H1 (cell line): ENCODE data around the gene TUG1. TPM values are rescaled to one million over a fixed set of nuclear protein-coding genes. Genes with fewer than 3 reads are reported as not detected.

ENCODE experiments used
- CTCF ChIA-PET: fragments of 300-600 bp; sonication (Branson Sonifier 250); formaldehyde crosslinking; loops from one replicate; lab custom pipeline; 2021; ENCODE audit not compliant: partially characterized antibody; lab: Charles Lee
- POLR2A ChIA-PET: fragments of 300-600 bp; sonication (Branson Sonifier 250); formaldehyde crosslinking; loops from one replicate; lab custom pipeline; 2021; ENCODE audit warnings: inconsistent platforms; ENCODE audit not compliant: partially characterized antibody; lab: Charles Lee
- DNase-seq, 2 experiments: peaks; one replicate each; pipeline versions ENCODE4 v3.0.0 to v3.0.0-alpha.2; 2010 to 2022; ENCODE audit warnings: low spot score in 2 of 2, low read depth in 1 of 2, mixed read lengths in 1 of 2
- FAIRE-seq: peaks from 2 replicates; lab custom pipeline; 2011; peaks lifted over from hg19 to GRCh38; lab: Jason Lieb, UNC
- H2AFZ ChIP-seq: 2 replicates; pipeline ENCODE4 v1.8.1; 2012; ENCODE audit warnings: low read length, inconsistent platforms
- H2AK5ac ChIP-seq: 2 replicates; pipeline ENCODE4 v1.6.1; 2013; ENCODE audit warnings: low read depth, low read length
- H2BK120ac ChIP-seq: replicated peaks from 2 replicates; pipeline ENCODE3; 2013; ENCODE audit warnings: low read depth, low read length, inconsistent platforms
- H2BK12ac ChIP-seq: 2 replicates; pipeline ENCODE4 v1.6.1; 2013; ENCODE audit warnings: low read depth, low read length
- H2BK15ac ChIP-seq: 2 replicates; pipeline ENCODE4 v1.6.1; 2013; ENCODE audit warnings: low read length
- H2BK20ac ChIP-seq: 2 replicates; pipeline ENCODE4 v1.6.1; 2013; ENCODE audit warnings: low read length
- H2BK5ac ChIP-seq: 2 replicates; pipeline ENCODE4 v1.6.1; 2013; ENCODE audit warnings: low read depth, low read length
- H3K14ac ChIP-seq: 2 replicates; pipeline ENCODE4 v1.6.1; 2013; ENCODE audit warnings: inconsistent platforms; ENCODE audit not compliant: insufficient read length
- H3K18ac ChIP-seq: 2 replicates; pipeline ENCODE4 v1.6.1; 2013; ENCODE audit warnings: low read length; ENCODE audit errors: extremely low read depth
- H3K23ac ChIP-seq: 2 replicates; pipeline ENCODE4 v1.6.1; 2013; ENCODE audit warnings: inconsistent platforms; ENCODE audit not compliant: insufficient read length
- H3K23me2 ChIP-seq: 2 replicates; pipeline ENCODE4 v1.6.1; 2013; ENCODE audit warnings: low read depth, low read length
- H3K27ac ChIP-seq: 2 replicates; pipeline ENCODE4 v1.6.1; 2011; ENCODE audit warnings: low read depth, low read length, inconsistent platforms
- H3K27me3 ChIP-seq, 4 experiments: replicated peaks in 1 of 4; 1 replicate in 1 of 4; 2 replicates in 3 of 4; pipeline versions ENCODE4 v1.6.1 to v1.8.1; 2011 to 2013; ENCODE audit warnings: low read length in 3 of 4, mild to moderate bottlenecking in 3 of 4, inconsistent platforms in 2 of 4, mixed read lengths in 2 of 4, moderate library complexity in 1 of 4; ENCODE audit not compliant: control insufficient read depth in 3 of 4, insufficient read depth in 3 of 4; ENCODE audit errors: extremely low read depth in 1 of 4
- H3K36me3 ChIP-seq, 4 experiments: 2 replicates each; pipeline versions ENCODE4 v1.6.1 to v1.8.1; 2011 to 2013; ENCODE audit warnings: mild to moderate bottlenecking in 4 of 4, low read length in 3 of 4, moderate library complexity in 2 of 4, control low read depth in 1 of 4, inconsistent platforms in 1 of 4; ENCODE audit not compliant: insufficient read depth in 4 of 4, control insufficient read depth in 2 of 4
- H3K4ac ChIP-seq: replicated peaks from 2 replicates; pipeline ENCODE3; 2013; ENCODE audit warnings: low read length, low read depth, mixed read lengths, inconsistent platforms; ENCODE audit not compliant: insufficient read length
- H3K4me1 ChIP-seq, 4 experiments: replicated peaks in 1 of 4; 1 replicate in 1 of 4; 2 replicates in 3 of 4; pipeline versions ENCODE4 v1.6.1 to v1.8.1; 2011 to 2013; ENCODE audit warnings: low read length in 3 of 4, inconsistent platforms in 2 of 4, mixed read lengths in 1 of 4; ENCODE audit not compliant: insufficient read depth in 4 of 4, control insufficient read depth in 3 of 4
- H3K4me2 ChIP-seq, 2 experiments: 2 replicates each; pipeline versions ENCODE4 v1.6.1 to v1.8.1; 2011 to 2013; ENCODE audit warnings: low read depth in 2 of 2, low read length in 2 of 2, control low read depth in 1 of 2, inconsistent platforms in 1 of 2, mild to moderate bottlenecking in 1 of 2; ENCODE audit not compliant: insufficient read depth in 1 of 2
- H3K4me3 ChIP-seq, 4 experiments: fragments of 200-600, 300-600 bp in 1 of 4; sonication (generic), shearing (Covaris generic), sonication (Bioruptor Twin) in 1 of 4; 2 replicates each; pipeline versions ENCODE4 v1.5.1 to v1.8.1; 2011 to 2016; ENCODE audit warnings: low read length in 4 of 4, low read depth in 3 of 4, control low read depth in 2 of 4, inconsistent platforms in 2 of 4, mild to moderate bottlenecking in 2 of 4, mixed read lengths in 1 of 4, moderate library complexity in 1 of 4; ENCODE audit not compliant: insufficient read depth in 2 of 4; ENCODE audit errors: extremely low read depth in 1 of 4
- H3K56ac ChIP-seq: replicated peaks from 2 replicates; pipeline ENCODE3; 2013; ENCODE audit warnings: low read depth, mild to moderate bottlenecking, mixed read lengths, low read length, inconsistent platforms; ENCODE audit not compliant: insufficient read length
- H3K79me1 ChIP-seq: 2 replicates; pipeline ENCODE4 v1.6.1; 2013; ENCODE audit warnings: low read depth, low read length, control low read depth
- H3K79me2 ChIP-seq, 2 experiments: 2 replicates each; pipeline versions ENCODE4 v1.6.1 to v1.8.1; 2012 to 2013; ENCODE audit warnings: low read length in 2 of 2, mild to moderate bottlenecking in 2 of 2, inconsistent platforms in 1 of 2; ENCODE audit not compliant: insufficient read depth in 2 of 2, control insufficient read depth in 1 of 2
- H3K9ac ChIP-seq, 4 experiments: replicated peaks in 1 of 4; 1 replicate in 1 of 4; 2 replicates in 3 of 4; pipeline versions ENCODE4 v1.6.1 to v1.8.1; 2011 to 2013; ENCODE audit warnings: low read depth in 3 of 4, low read length in 3 of 4, control low read depth in 2 of 4, mild to moderate bottlenecking in 2 of 4, moderate library complexity in 2 of 4, inconsistent platforms in 1 of 4; ENCODE audit errors: extremely low read depth in 1 of 4
- H3K9me3 ChIP-seq, 2 experiments: 2 replicates each; pipeline versions ENCODE4 v1.6.1 to v1.8.1; 2012 to 2013; ENCODE audit warnings: mild to moderate bottlenecking in 2 of 2, moderate library complexity in 2 of 2, control low read depth in 1 of 2, inconsistent platforms in 1 of 2, low read depth in 1 of 2, low read length in 1 of 2, mixed read lengths in 1 of 2; ENCODE audit not compliant: insufficient read depth in 2 of 2
- H4K20me1 ChIP-seq, 2 experiments: replicated peaks in 1 of 2; 2 replicates each; pipeline versions ENCODE3 to v1.8.1; 2011 to 2013; ENCODE audit warnings: inconsistent platforms in 2 of 2, low read length in 2 of 2, mild to moderate bottlenecking in 1 of 2; ENCODE audit not compliant: insufficient read depth in 2 of 2, control insufficient read depth in 1 of 2
- H4K5ac ChIP-seq: 2 replicates; pipeline ENCODE4 v1.6.1; 2013; ENCODE audit warnings: low read length, low read depth, mixed read lengths, inconsistent platforms; ENCODE audit not compliant: insufficient read length
- H4K8ac ChIP-seq: 2 replicates; pipeline ENCODE4 v1.8.0; 2013; ENCODE audit warnings: mild to moderate bottlenecking, moderate library complexity, low read length, inconsistent platforms; ENCODE audit not compliant: insufficient read depth; ENCODE audit errors: extremely low read depth
- H4K91ac ChIP-seq: replicated peaks from 2 replicates; pipeline ENCODE3; 2013; ENCODE audit warnings: low read length, mixed read lengths, inconsistent platforms; ENCODE audit not compliant: insufficient read length
- CHD2 ChIP-seq: IDR thresholded peaks from 2 replicates; pipeline ENCODE4 v1.6.1; 2012; ENCODE audit warnings: low read length, improper control_type of control experiment
- CTCF ChIP-seq, 3 experiments: IDR thresholded peaks; 1 replicate in 2 of 3; 2 replicates in 1 of 3; pipeline versions ENCODE4 v1.5.1 to v1.6.1; 2011; ENCODE audit warnings: low read length in 3 of 3, mild to moderate bottlenecking in 3 of 3, inconsistent platforms in 2 of 3, low read depth in 1 of 3, moderate library complexity in 1 of 3; ENCODE audit not compliant: insufficient read depth in 1 of 3; ENCODE audit errors: control extremely low read depth in 1 of 3
- EGR1 ChIP-seq: IDR thresholded peaks from 2 replicates; pipeline ENCODE4 v1.6.1; 2011; ENCODE audit warnings: low read depth, low read length, borderline replicate concordance
- GTF2F1 ChIP-seq: IDR thresholded peaks from 2 replicates; pipeline ENCODE4 v1.6.1; 2012; ENCODE audit warnings: low read depth, low read length, improper control_type of control experiment, borderline replicate concordance
- RBBP5 ChIP-seq: IDR thresholded peaks from 2 replicates; pipeline ENCODE4 v1.7.1; 2012; ENCODE audit warnings: low read depth, mild to moderate bottlenecking, inconsistent platforms, low read length, moderate library complexity, borderline replicate concordance
- RNF2 ChIP-seq: fragments of 200-900, 300-1000 bp; sonication (generic); IDR thresholded peaks from 2 replicates; pipeline ENCODE4 v1.7.1; 2016; ENCODE audit warnings: borderline replicate concordance, low read depth, mild to moderate bottlenecking, antibody characterized with exemption, low read length; ENCODE audit not compliant: poor library complexity, severe bottlenecking; ENCODE audit errors: missing control alignments
- TBP ChIP-seq: IDR thresholded peaks from 2 replicates; pipeline ENCODE4 v1.6.1; 2011; ENCODE audit warnings: low read depth, low read length, improper control_type of control experiment
- ZNF274 ChIP-seq: IDR thresholded peaks from 2 replicates; pipeline ENCODE4 v1.7.0; 2012; ENCODE audit warnings: low read length, borderline replicate concordance; ENCODE audit errors: extremely low read depth
- WGBS, 2 experiments: shearing (Covaris generic) in 1 of 2; methylation state at CpG; one replicate each; pipeline versions ENCODE4 v1.1.6 to v1.1.7; 2013 to 2015; ENCODE audit warnings: low lambda C conversion rate in 2 of 2, mixed read lengths in 2 of 2, inconsistent platforms in 1 of 2, low coverage in 1 of 2, missing lambda C conversion rate in 1 of 2; ENCODE audit not compliant: insufficient replicate concordance in 2 of 2, insufficient coverage in 1 of 2, insufficient read length in 1 of 2; ENCODE audit errors: extremely low coverage in 1 of 2, missing lambda C conversion rate in 1 of 2; 5-methylcytosine and 5-hydroxymethylcytosine counted together
- polyA plus RNA-seq, 7 experiments: library from polyadenylated mRNA; depleted of rRNA in 3 of 7; stranded (reverse) in 5 of 7; unstranded in 2 of 7; fragments of >200 nt in 5 of 7; fragments of 200-250 nt in 2 of 7; gene quantifications; 1 replicate in 5 of 7; 2 replicates in 1 of 7; 4 replicates in 1 of 7; pipeline versions ENCODE4 v1.2.1 to v1.2.3, GENCODE V29; 2011 to 2013; ENCODE audit warnings: missing spikeins in 2 of 7, mixed read lengths in 2 of 7
- total RNA-seq: library from RNA; stranded (reverse); fragmentation: NEBNext Ultra II Directional; extraction: Animal tissue kit (Norgen Biotek cat#: 25700); gene quantifications from 2 replicates; pipeline ENCODE4 v1.2.1, GENCODE V29; 2021

Gene TUG1
- total and polyA plus RNA-seq, 2 of the 8 experiments (the other 6 are each of a cell fraction or from before 2014, with no cell fraction given): 119 to 129 TPM

DNA sequence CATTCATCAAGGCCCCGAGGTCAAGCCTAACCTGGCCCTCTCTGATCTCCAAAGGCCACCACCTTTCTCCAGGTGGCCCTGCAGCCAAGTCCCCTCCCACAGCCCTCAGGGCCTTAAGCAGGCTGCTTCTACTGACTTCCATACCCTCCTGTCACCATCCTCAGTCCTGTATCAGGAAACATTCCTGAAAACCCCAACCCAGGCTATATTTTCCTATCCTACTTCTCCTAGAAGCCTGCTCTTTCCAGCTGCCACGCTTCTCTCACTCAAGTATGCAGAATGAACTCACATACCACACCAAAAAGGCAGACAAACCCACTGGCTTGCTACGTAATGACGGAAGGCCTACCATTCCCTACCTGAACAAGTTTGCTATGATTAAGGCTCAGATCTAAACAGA lies 24.1 kb upstream of the TUG1 start:
- no peak overlapping the region for H2AFZ ChIP-seq
- H3K4ac ChIP-seq: no peak overlapping the region
- H3K36me3 ChIP-seq: peaks cover 66 to 95% (median 91%) of the 10 kb centered on the region in 4 experiments
- H3K9me3 ChIP-seq: no peaks in the 10 kb centered on the region
- FAIRE-seq (no peak), DNase-seq (no peak)
- H2BK120ac ChIP-seq: no peak overlapping the region
- H3K56ac ChIP-seq: no peak overlapping the region
- no peak overlapping the region for H3K18ac ChIP-seq
- ChIA-PET CTCF (interaction anchor here (0.7 to 2.6 kb wide), 6 partner anchors 10 to 205 kb away, joined by 3 to 7 read pairs (median 4); no protein-coding TSS in a partner anchor), POLR2A (interaction anchor here (0.7 to 1.7 kb wide), 7 partner anchors 8 to 102 kb away, joined by 3 to 4 read pairs (median 3); no protein-coding TSS in a partner anchor)
- H4K20me1 ChIP-seq: peaks cover 9 to 18% of the 10 kb centered on the region in 2 experiments
- no peaks in the 10 kb centered on the region for H3K79me2 ChIP-seq
- no peak overlapping the region for H3K27ac ChIP-seq
- H3K14ac ChIP-seq: no peak overlapping the region
- H2BK15ac ChIP-seq: no peak overlapping the region
- H3K4me2 ChIP-seq: no peak overlapping the region
- H3K27me3 ChIP-seq: no peaks in the 10 kb centered on the region
- H3K4me3 ChIP-seq: no peak overlapping the region
- H3K23ac ChIP-seq: no peak overlapping the region
- no peak overlapping the region for H4K91ac ChIP-seq
- H4K8ac ChIP-seq: no peak overlapping the region
- H4K5ac ChIP-seq: no peak overlapping the region
- H3K23me2 ChIP-seq: no peaks in the 10 kb centered on the region
- no peak overlapping the region for H2BK12ac ChIP-seq
- WGBS, 2 experiments: 88% methylated on average over 4 of the region's 4 CpGs; no CpG with 5 or more reads in 1 of the 2 experiments
- H2BK5ac ChIP-seq: no peak overlapping the region
- no peaks in the 10 kb centered on the region for H3K4me1 ChIP-seq
- no peak overlapping the region for H3K9ac ChIP-seq
- no peak overlapping the region for H2AK5ac ChIP-seq
- peaks cover 4% of the 10 kb centered on the region; the same call in 1 of the 2 replicates for H3K79me1 ChIP-seq
- no peak overlapping the region for H2BK20ac ChIP-seq
- TF ChIP-seq TBP (no peak), ZNF274 (no peak), CTCF (IDR thresholded peaks at IDR 0.05; ENCODE audit: control extremely low read depth in 1 of 3, insufficient read depth in 1 of 3, low read depth in 1 of 3, low read length in 3 of 3) (no peak), EGR1 (no peak), RBBP5 (no peak), RNF2 (no peak), CHD2 (no peak), GTF2F1 (no peak)
